Thymus (tissue), 11 donors: Measurements from ENCODE around the gene MARCHF3. TPM values are rescaled to one million over a fixed set of nuclear protein-coding genes. Genes with fewer than 3 reads are reported as not detected.
"Not testable (repeated sequence)": the region's sequence is repeated elsewhere in the genome, so short reads cannot be mapped to it uniquely, and the experiment has no call there.

ENCODE experiments used
- DNase-seq, 9 donors: peaks; one replicate each; pipeline ENCODE4 v3.0.0-alpha.2; 2013; ENCODE audit warnings: low spot score in 9 of 9, low read depth in 6 of 9, missing footprints in 1 of 9
- H3K27ac ChIP-seq, 2 donors: one replicate each; pipeline ENCODE4 v1.5.1; 2013; ENCODE audit warnings: control low read depth in 1 of 2, low read depth in 1 of 2, low read length in 1 of 2, mild to moderate bottlenecking in 1 of 2, moderate library complexity in 1 of 2
- H3K27me3 ChIP-seq, 2 donors: one replicate each; pipeline ENCODE4 v1.5.1; 2013; ENCODE audit warnings: low read length in 1 of 2; ENCODE audit not compliant: control insufficient read depth in 2 of 2, insufficient read depth in 1 of 2
- H3K36me3 ChIP-seq, 2 donors: one replicate each; pipeline ENCODE4 v1.5.1; 2013; ENCODE audit warnings: low read length in 1 of 2, mild to moderate bottlenecking in 1 of 2, moderate library complexity in 1 of 2; ENCODE audit not compliant: control insufficient read depth in 2 of 2, insufficient read depth in 2 of 2
- H3K4me1 ChIP-seq, 2 donors: one replicate each; pipeline ENCODE4 v1.5.1; 2013; ENCODE audit warnings: low read length in 2 of 2; ENCODE audit not compliant: control insufficient read depth in 2 of 2, insufficient read depth in 2 of 2
- H3K4me3 ChIP-seq, 2 donors: one replicate each; pipeline ENCODE4 v1.5.1; 2013; ENCODE audit warnings: low read length in 2 of 2, control low read depth in 1 of 2, mild to moderate bottlenecking in 1 of 2
- H3K9me3 ChIP-seq, 2 donors: one replicate each; pipeline ENCODE4 v1.5.1; 2013; ENCODE audit warnings: low read length in 1 of 2, mild to moderate bottlenecking in 1 of 2; ENCODE audit not compliant: control insufficient read depth in 2 of 2, insufficient read depth in 1 of 2
- WGBS: extraction: QIAGEN DNeasy Blood & Tissue Kit; methylation state at CpG from one replicate; pipeline ENCODE4 v1.1.7; 2013; 5-methylcytosine and 5-hydroxymethylcytosine counted together
- polyA plus RNA-seq: library from polyadenylated mRNA; stranded (reverse); fragments of 200-250 nt; gene quantifications from one replicate; pipeline ENCODE4 v1.2.3, GENCODE V29; 2013
- total RNA-seq: library from RNA; stranded (reverse); fragments of 120-200 nt; gene quantifications from one replicate; pipeline ENCODE4 v1.2.4, GENCODE V29; 2013
- donor health status: healthy.

Gene MARCHF3
- total and polyA plus RNA-seq, 2 donors, result 5.0 to 5.1 TPM

- 95% methylated on average over 2 of the region's 2 CpGs for WGBS
- H3K4me1 ChIP-seq, result peaks cover 0 to 4% of the 10 kb centered on the region in 2 donors
- no peaks in the 10 kb centered on the region for H3K27me3 ChIP-seq
- DNase-seq, result no peak
- H3K9me3 ChIP-seq, result no peaks in the 10 kb centered on the region
- no peak overlapping the region for H3K27ac ChIP-seq
- H3K4me3 ChIP-seq, result no peak overlapping the region
- H3K36me3 ChIP-seq, result no peaks in the 10 kb centered on the region
Observed at GRCh38 chr5:126915496-126915895, 114.9 kb downstream of the MARCHF3 start.

- Histone ChIP-seq H3K27ac (no peak overlapping the region), H3K9me3 (no peaks in the 10 kb centered on the region), H3K36me3 (no peaks in the 10 kb centered on the region), H3K4me1 (peaks cover 0 to 4% of the 10 kb centered on the region in 2 donors), H3K4me3 (no peak overlapping the region), H3K27me3 (no peaks in the 10 kb centered on the region)
- 90% methylated on average over 9 of the region's 9 CpGs for WGBS
- DNase-seq, result no peak
Observed at GRCh38 chr5:126914801-126915436, 115.4 kb downstream of the MARCHF3 start.

GRCh38 chr5:126912616-126913200 lies 117.7 kb downstream of the MARCHF3 start:
- Histone ChIP-seq H3K9me3 (no peaks in the 10 kb centered on the region), H3K27ac (no peak overlapping the region), H3K4me1 (peaks cover 0 to 2% of the 10 kb centered on the region in 2 donors), H3K36me3 (no peaks in the 10 kb centered on the region), H3K27me3 (no peaks in the 10 kb centered on the region), H3K4me3 (no peak overlapping the region)
- no peak for DNase-seq
- 60% methylated on average over 6 of the region's 6 CpGs for WGBS

GRCh38 chr5:126911986-126912385 lies 118.4 kb downstream of the MARCHF3 start:
- no peaks in the 10 kb centered on the region for H3K27me3 ChIP-seq
- no peak overlapping the region for H3K4me3 ChIP-seq
- no peak for DNase-seq
- H3K4me1 ChIP-seq, result peaks cover 0 to 2% of the 10 kb centered on the region in 2 donors
- no peaks in the 10 kb centered on the region for H3K9me3 ChIP-seq
- H3K27ac ChIP-seq, result no peak overlapping the region
- WGBS, result 51% methylated on average over 3 of the region's 3 CpGs
- H3K36me3 ChIP-seq, result no peaks in the 10 kb centered on the region

- WGBS, result 96% methylated on average over 2 of the region's 2 CpGs
- no peak for DNase-seq
- Histone ChIP-seq H3K27ac (no peak overlapping the region), H3K4me1 (no peaks in the 10 kb centered on the region), H3K9me3 (no peaks in the 10 kb centered on the region), H3K27me3 (no peaks in the 10 kb centered on the region), H3K4me3 (no peak overlapping the region), H3K36me3 (no peaks in the 10 kb centered on the region)
Observed at GRCh38 chr5:126909856-126910255, 120.5 kb downstream of the MARCHF3 start.

GRCh38 chr5:126904407-126904806 lies 126.0 kb downstream of the MARCHF3 start:
- not testable (repeated sequence) for H3K27me3 ChIP-seq, H3K36me3 ChIP-seq, DNase-seq, H3K9me3 ChIP-seq, H3K4me1 ChIP-seq, H3K27ac ChIP-seq, H3K4me3 ChIP-seq
- no CpG with 5 or more reads among the region's 1 CpG for WGBS

GRCh38 chr5:126900796-126901195 lies 129.6 kb downstream of the MARCHF3 start:
- Histone ChIP-seq H3K9me3 (no peaks in the 10 kb centered on the region), H3K4me1 (no peaks in the 10 kb centered on the region), H3K27me3 (no peaks in the 10 kb centered on the region), H3K27ac (no peak overlapping the region), H3K36me3 (no peaks in the 10 kb centered on the region), H3K4me3 (no peak overlapping the region)
- no peak for DNase-seq
- WGBS, result 96% methylated on average over 6 of the region's 6 CpGs

GRCh38 chr5:126899476-126899875 lies 130.9 kb downstream of the MARCHF3 start:
- no peak overlapping the region for H3K27ac ChIP-seq
- H3K4me3 ChIP-seq, result no peak overlapping the region
- no peak for DNase-seq
- H3K9me3 ChIP-seq, result no peaks in the 10 kb centered on the region
- H3K27me3 ChIP-seq, result no peaks in the 10 kb centered on the region
- H3K36me3 ChIP-seq, result no peaks in the 10 kb centered on the region
- no peaks in the 10 kb centered on the region for H3K4me1 ChIP-seq

- Histone ChIP-seq H3K9me3 (no peaks in the 10 kb centered on the region), H3K27ac (no peak overlapping the region), H3K4me3 (no peak overlapping the region), H3K4me1 (no peaks in the 10 kb centered on the region), H3K36me3 (no peaks in the 10 kb centered on the region), H3K27me3 (no peaks in the 10 kb centered on the region)
- over 99% methylated on average over 5 of the region's 5 CpGs for WGBS
- no peak for DNase-seq
Observed at GRCh38 chr5:126897851-126898630, 132.3 kb downstream of the MARCHF3 start.
